ENCODE results near the gene SOX6. TPM values are rescaled to one million over a fixed set of nuclear protein-coding genes. Genes with fewer than 3 reads are reported as not detected.

SOX6 gene
- total RNA-seq, 2 experiments from 2014 or later: 0.20 TPM; not detected in 1

DNA sequence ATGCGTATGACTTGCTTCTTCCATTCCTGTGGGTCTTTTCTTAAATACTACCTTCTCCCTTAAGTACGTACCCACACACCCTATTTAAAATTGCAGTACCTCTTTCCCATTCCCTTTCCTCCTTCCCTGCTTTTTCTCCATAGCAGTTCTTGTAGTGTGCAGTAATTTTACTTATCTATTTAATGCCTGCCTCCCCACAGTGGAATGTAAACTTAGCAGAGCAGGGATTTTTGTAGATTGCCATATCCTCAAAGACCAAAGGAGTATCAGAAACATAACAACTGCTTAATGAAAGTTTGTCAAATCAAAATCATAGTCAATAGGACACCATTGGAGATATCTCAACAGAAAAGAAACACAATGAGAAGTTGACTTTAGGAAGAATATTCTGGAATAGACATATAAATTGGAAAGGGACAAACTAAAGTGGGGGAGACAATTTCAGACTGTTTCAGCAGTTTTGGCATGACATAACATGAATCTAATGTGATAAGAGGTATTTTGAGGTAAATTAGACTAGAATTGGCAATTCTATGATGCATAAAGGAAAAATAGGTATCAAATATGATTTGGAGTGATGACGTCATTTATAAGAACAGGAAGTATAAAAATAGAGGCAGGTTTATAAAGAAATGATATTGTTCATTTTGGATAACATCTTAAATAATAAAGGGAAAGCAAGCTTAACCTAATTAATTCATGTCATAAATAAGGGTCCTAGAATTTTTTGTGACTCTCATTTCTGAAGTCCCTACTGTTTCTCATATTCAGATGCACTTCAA, 188.4 kb downstream of the SOX6 start:
- Mint-ChIP-seq H3K9me3 (no peaks in the 10 kb centered on the region), H3K36me3 (ENCODE audit: low read depth) (no peaks in the 10 kb centered on the region), H3K4me1 (ENCODE audit: low read depth) (no peaks in the 10 kb centered on the region), H3K27me3 (no peaks in the 10 kb centered on the region), H3K4me3 (no peak overlapping the region), H3K27ac (no peak overlapping the region)
- no peak for ATAC-seq (ENCODE audit: poor library complexity)
- Histone ChIP-seq H3K9me3 (ENCODE audit: control insufficient read depth in 1 of 2, insufficient read depth in 1 of 2, low read length in 2 of 2) (peaks cover 0 to 3% of the 10 kb centered on the region in 2 experiments), H3K36me3 (ENCODE audit: insufficient read depth, low read length) (no peaks in the 10 kb centered on the region), H3K27ac (ENCODE audit: low read depth in 1 of 2, low read length in 2 of 2) (no peak overlapping the region), H3K4me1 (ENCODE audit: insufficient read depth, low read length) (no peaks in the 10 kb centered on the region), H3K27me3 (ENCODE audit: control insufficient read depth in 1 of 2, insufficient read depth in 2 of 2, low read length in 2 of 2) (no peaks in the 10 kb centered on the region), H3K4me3 (ENCODE audit: low read length) (no peak overlapping the region)
- ChIA-PET CTCF (no interaction called here), POLR2A (no interaction called here)
- TF ChIP-seq, protein P1, sequence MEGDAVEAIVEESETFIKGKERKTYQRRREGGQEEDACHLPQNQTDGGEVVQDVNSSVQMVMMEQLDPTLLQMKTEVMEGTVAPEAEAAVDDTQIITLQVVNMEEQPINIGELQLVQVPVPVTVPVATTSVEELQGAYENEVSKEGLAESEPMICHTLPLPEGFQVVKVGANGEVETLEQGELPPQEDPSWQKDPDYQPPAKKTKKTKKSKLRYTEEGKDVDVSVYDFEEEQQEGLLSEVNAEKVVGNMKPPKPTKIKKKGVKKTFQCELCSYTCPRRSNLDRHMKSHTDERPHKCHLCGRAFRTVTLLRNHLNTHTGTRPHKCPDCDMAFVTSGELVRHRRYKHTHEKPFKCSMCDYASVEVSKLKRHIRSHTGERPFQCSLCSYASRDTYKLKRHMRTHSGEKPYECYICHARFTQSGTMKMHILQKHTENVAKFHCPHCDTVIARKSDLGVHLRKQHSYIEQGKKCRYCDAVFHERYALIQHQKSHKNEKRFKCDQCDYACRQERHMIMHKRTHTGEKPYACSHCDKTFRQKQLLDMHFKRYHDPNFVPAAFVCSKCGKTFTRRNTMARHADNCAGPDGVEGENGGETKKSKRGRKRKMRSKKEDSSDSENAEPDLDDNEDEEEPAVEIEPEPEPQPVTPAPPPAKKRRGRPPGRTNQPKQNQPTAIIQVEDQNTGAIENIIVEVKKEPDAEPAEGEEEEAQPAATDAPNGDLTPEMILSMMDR (IDR thresholded peaks at IDR 0.05): no peak
- no peak for DNase-seq
- intact Hi-C loops (cut with DNase I, micrococcal nuclease): no loop called here

DNA sequence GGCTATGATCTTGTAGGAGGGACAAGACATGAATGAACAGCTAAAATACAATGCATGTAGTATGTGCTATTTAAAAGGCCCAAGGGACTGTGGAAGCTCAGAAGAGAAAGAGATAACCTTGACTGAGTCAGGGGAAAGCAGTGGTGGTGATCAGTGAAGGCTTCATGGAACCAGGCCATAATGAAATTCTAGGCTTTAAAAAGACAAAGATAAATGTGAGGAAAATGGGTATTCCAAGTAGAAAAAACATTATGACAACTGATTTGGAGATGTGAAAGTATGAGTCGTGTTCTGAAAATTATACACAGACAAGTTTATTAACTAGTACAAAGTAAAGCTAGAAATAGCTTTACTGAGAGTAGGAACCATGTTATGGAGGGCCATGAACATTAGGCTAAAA, 189.8 kb downstream of the SOX6 start:
- Mint-ChIP-seq H3K9me3 (no peaks in the 10 kb centered on the region), H3K36me3 (ENCODE audit: low read depth) (no peaks in the 10 kb centered on the region), H3K27ac (no peak overlapping the region), H3K4me1 (ENCODE audit: low read depth) (no peaks in the 10 kb centered on the region), H3K27me3 (no peaks in the 10 kb centered on the region), H3K4me3 (no peak overlapping the region)
- TF ChIP-seq, protein P1 (IDR thresholded peaks at IDR 0.05): no peak
- ChIA-PET CTCF (no interaction called here), POLR2A (no interaction called here)
- ATAC-seq (ENCODE audit: poor library complexity) (no peak), DNase-seq (no peak)
- H3K36me3 ChIP-seq (ENCODE audit: insufficient read depth, low read length): no peaks in the 10 kb centered on the region
- H3K4me1 ChIP-seq (ENCODE audit: insufficient read depth, low read length): no peaks in the 10 kb centered on the region
- no peak overlapping the region for H3K27ac ChIP-seq (ENCODE audit: low read depth in 1 of 2, low read length in 2 of 2)
- no peak overlapping the region for H3K4me3 ChIP-seq (ENCODE audit: low read length)
- intact Hi-C loops (cut with DNase I, micrococcal nuclease): no loop called here
- H3K9me3 ChIP-seq (ENCODE audit: control insufficient read depth in 1 of 2, insufficient read depth in 1 of 2, low read length in 2 of 2): peaks cover 0 to 3% of the 10 kb centered on the region in 2 experiments
- H3K27me3 ChIP-seq (ENCODE audit: control insufficient read depth in 1 of 2, insufficient read depth in 2 of 2, low read length in 2 of 2): no peaks in the 10 kb centered on the region

DNA sequence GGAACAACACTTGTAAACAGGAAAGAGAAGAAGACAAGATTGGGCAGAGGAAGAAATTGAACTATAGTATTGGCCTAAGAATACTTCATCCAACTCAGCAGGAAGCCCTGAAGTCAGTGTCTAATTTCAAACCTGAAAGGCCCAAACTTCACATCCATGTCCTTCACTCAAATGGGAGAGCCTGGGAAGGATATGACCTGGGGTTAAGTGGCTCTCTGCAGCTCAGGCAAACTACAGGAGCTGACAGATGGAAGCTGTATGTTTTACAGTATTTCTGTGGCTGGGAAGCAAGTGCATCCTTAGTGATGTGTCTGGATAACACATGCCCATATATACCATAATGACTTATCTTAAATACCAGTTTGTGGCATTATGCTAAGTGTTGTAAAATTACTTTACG, 196.2 kb downstream of the SOX6 start:
- no peak overlapping the region for H3K4me3 Mint-ChIP-seq
- H3K4me3 ChIP-seq (ENCODE audit: low read length): no peak overlapping the region
- H3K9me3 ChIP-seq (ENCODE audit: control insufficient read depth in 1 of 2, insufficient read depth in 1 of 2, low read length in 2 of 2): peaks cover 0 to 3% of the 10 kb centered on the region in 2 experiments
- H3K4me1 ChIP-seq (ENCODE audit: insufficient read depth, low read length): no peaks in the 10 kb centered on the region
- no peaks in the 10 kb centered on the region for H3K36me3 Mint-ChIP-seq (ENCODE audit: low read depth)
- no peak for DNase-seq
- H3K36me3 ChIP-seq (ENCODE audit: insufficient read depth, low read length): no peaks in the 10 kb centered on the region
- intact Hi-C loops (cut with DNase I, micrococcal nuclease): no loop called here
- TF ChIP-seq, protein P1 (IDR thresholded peaks at IDR 0.05): no peak
- H3K4me1 Mint-ChIP-seq (ENCODE audit: low read depth): no peaks in the 10 kb centered on the region
- CTCF ChIA-PET: no interaction called here
- POLR2A ChIA-PET: no interaction called here
- no peak overlapping the region for H3K27ac Mint-ChIP-seq
- no peaks in the 10 kb centered on the region for H3K27me3 Mint-ChIP-seq
- no peak for ATAC-seq (ENCODE audit: poor library complexity)
- H3K27me3 ChIP-seq (ENCODE audit: control insufficient read depth in 1 of 2, insufficient read depth in 2 of 2, low read length in 2 of 2): no peaks in the 10 kb centered on the region
- no peaks in the 10 kb centered on the region for H3K9me3 Mint-ChIP-seq
- no peak overlapping the region for H3K27ac ChIP-seq (ENCODE audit: low read depth in 1 of 2, low read length in 2 of 2)
